Erythroblast (primary cell): Measurements from ENCODE around the gene MAG.

Source experiments
- GATA1 ChIP-seq: IDR thresholded peaks from 2 replicates; pipeline ENCODE4 v1.6.1; 2011; ENCODE audit warnings: low read depth, mild to moderate bottlenecking, control low read depth, low read length, moderate library complexity
- POLR2A ChIP-seq: IDR thresholded peaks from 2 replicates; pipeline ENCODE4 v1.6.1; 2011; ENCODE audit warnings: mild to moderate bottlenecking, low read length

GRCh38 chr19:35360880-35361420 is 69.0 kb downstream of the MAG start:
- TF ChIP-seq POLR2A (no peak), GATA1 (no peak)
